Frontal cortex (tissue), 4 donors: Measurements from ENCODE around the gene ASPRV1. TPM values are rescaled to one million over a fixed set of nuclear protein-coding genes. Genes with fewer than 3 reads are reported as not detected.

ENCODE experiments used
- DNase-seq, 2 donors: peaks; one replicate each; pipeline ENCODE4 v3.0.0; 2012; ENCODE audit warnings: low spot score in 2 of 2
- FAIRE-seq: peaks from 2 replicates; lab custom pipeline; 2012; peaks lifted over from hg19 to GRCh38; lab: Jason Lieb, UNC
- total RNA-seq: library from RNA; depleted of rRNA; stranded (reverse); fragments of >200 nt; gene quantifications from one replicate; pipeline ENCODE4 v1.2.3, GENCODE V29; 2014
- donor health status: control.
- donor health status: control.
- donor health status: control.

The ASPRV1 gene
- total RNA-seq, 1 donor from 2014 or later: 2.0 TPM

- FAIRE-seq (no peak), DNase-seq (no peak)
Measured at GRCh38 chr2:69989441-69990105, 28.1 kb upstream of the ASPRV1 start.

GRCh38 chr2:69989009-69989408 lies 27.6 kb upstream of the ASPRV1 start:
- no peak for FAIRE-seq
- no peak for DNase-seq

- FAIRE-seq: no peak
Measured at GRCh38 chr2:69988086-69988635, 26.7 kb upstream of the ASPRV1 start.

GRCh38 chr2:69986691-69987090 lies 25.3 kb upstream of the ASPRV1 start:
- DNase-seq (no peak), FAIRE-seq (no peak)

More at GRCh38 chr2:69988086-69988635, 26.7 kb upstream of the ASPRV1 start:
- no peak for DNase-seq

GRCh38 chr2:69985688-69986087 lies 24.3 kb upstream of the ASPRV1 start:
- DNase-seq (peak in 1 of 2 donors; percentile 27), FAIRE-seq (no peak)

- DNase-seq (no peak), FAIRE-seq (no peak)
Measured at GRCh38 chr2:69985216-69985615, 23.8 kb upstream of the ASPRV1 start.

GRCh38 chr2:69983392-69983966 lies 22.0 kb upstream of the ASPRV1 start:
- FAIRE-seq: no peak
- DNase-seq: no peak

- no peak for DNase-seq
Measured at GRCh38 chr2:69979902-69980807, 18.7 kb upstream of the ASPRV1 start.

GRCh38 chr2:69977906-69978482 lies 16.6 kb upstream of the ASPRV1 start:
- DNase-seq: no peak
- no peak for FAIRE-seq

More at GRCh38 chr2:69979902-69980807, 18.7 kb upstream of the ASPRV1 start:
- no peak for FAIRE-seq

GRCh38 chr2:69977186-69977585 lies 15.8 kb upstream of the ASPRV1 start:
- FAIRE-seq (no peak), DNase-seq (no peak)

GRCh38 chr2:69975853-69976462 lies 14.5 kb upstream of the ASPRV1 start:
- DNase-seq (no peak), FAIRE-seq (no peak)

GRCh38 chr2:69975136-69975852 lies 13.9 kb upstream of the ASPRV1 start:
- DNase-seq (no peak), FAIRE-seq (no peak)

GRCh38 chr2:69973335-69973735 lies 11.9 kb upstream of the ASPRV1 start:
- FAIRE-seq (no peak), DNase-seq (no peak)

- FAIRE-seq: no peak
- no peak for DNase-seq
Measured at GRCh38 chr2:69972822-69973221, 11.4 kb upstream of the ASPRV1 start.

GRCh38 chr2:69969991-69970390 lies 8.6 kb upstream of the ASPRV1 start:
- FAIRE-seq (no peak), DNase-seq (no peak)

GRCh38 chr2:69969126-69969983 lies 7.9 kb upstream of the ASPRV1 start:
- no peak for FAIRE-seq

GRCh38 chr2:69968609-69969008 lies 7.2 kb upstream of the ASPRV1 start:
- FAIRE-seq (no peak), DNase-seq (no peak)

More at GRCh38 chr2:69969126-69969983, 7.9 kb upstream of the ASPRV1 start:
- no peak for DNase-seq

GRCh38 chr2:69966496-69966895 lies 5.1 kb upstream of the ASPRV1 start:
- DNase-seq: no peak
- no peak for FAIRE-seq
